ENCODE results near the gene GNMT.

- no peak for TF ChIP-seq GATA2 (IDR thresholded peaks at IDR 0.05; ENCODE audit: low read depth, low read length)
- TF ChIP-seq GATA3 (IDR thresholded peaks at IDR 0.05; ENCODE audit: low read depth, low read length) = no peak
Observed at GRCh38 chr6:42940493-42941045, 20.0 kb upstream of the GNMT start.

Data from SH-SY5Y (cell line).